Measurements from ENCODE around the gene FDCSP. TPM values are rescaled to one million over a fixed set of nuclear protein-coding genes. Genes with fewer than 3 reads are reported as not detected.

Gene FDCSP
- not detected for total RNA-seq

- ChIA-PET POLR2A (no interaction called here), CTCF (no interaction called here)
- Mint-ChIP-seq H3K4me3 (no peak within 1 kb of the TSS), H3K36me3 (ENCODE audit: low read depth) (no peaks in the 10 kb centered on the region), H3K27ac (no peak within 1 kb of the TSS), H3K9me3 (ENCODE audit: insufficient read depth) (no peaks in the 10 kb centered on the region), H3K4me1 (ENCODE audit: low read depth) (no peaks in the 10 kb centered on the region), H3K27me3 (ENCODE audit: low read depth) (no peaks in the 10 kb centered on the region)
- ATAC-seq, result no peak
- no peak for DNase-seq
These were observed at the start of gene FDCSP for GRCh38 chr4:70225824-70226223. TSS of gene FDCSP (plus strand) at chr4:70226124. CDS start at chr4:70231195, 5,071 bp downstream.

GRCh38 chr4:70177090-70177489 is 48.8 kb upstream of the FDCSP start:
- Mint-ChIP-seq H3K4me3 (no peak overlapping the region), H3K27me3 (ENCODE audit: low read depth) (no peaks in the 10 kb centered on the region), H3K9me3 (ENCODE audit: insufficient read depth) (no peaks in the 10 kb centered on the region), H3K36me3 (ENCODE audit: low read depth) (no peaks in the 10 kb centered on the region), H3K4me1 (ENCODE audit: low read depth) (no peaks in the 10 kb centered on the region), H3K27ac (no peak overlapping the region)
- ATAC-seq, result no peak
- POLR2A ChIA-PET, result interaction anchor here (0.6 kb wide), 1 partner anchor 230 kb away, joined by 3 read pairs; no protein-coding TSS in a partner anchor
- no peak for DNase-seq
- CTCF ChIA-PET, result no interaction called here

- ATAC-seq, result no peak
- no peak for DNase-seq
- ChIA-PET POLR2A (no interaction called here), CTCF (no interaction called here)
- H3K4me3 Mint-ChIP-seq, result no peak overlapping the region
- H3K9me3 Mint-ChIP-seq (ENCODE audit: insufficient read depth), result no peaks in the 10 kb centered on the region
- H3K27me3 Mint-ChIP-seq (ENCODE audit: low read depth), result no peaks in the 10 kb centered on the region
- no peaks in the 10 kb centered on the region for H3K4me1 Mint-ChIP-seq (ENCODE audit: low read depth)
- H3K27ac Mint-ChIP-seq, result no peak overlapping the region
- no peaks in the 10 kb centered on the region for H3K36me3 Mint-ChIP-seq (ENCODE audit: low read depth)
These were observed 47.8 kb upstream of the FDCSP start for GRCh38 chr4:70178075-70178660.

- Mint-ChIP-seq H3K27me3 (ENCODE audit: low read depth) (no peaks in the 10 kb centered on the region), H3K4me3 (no peak overlapping the region), H3K9me3 (ENCODE audit: insufficient read depth) (no peaks in the 10 kb centered on the region), H3K4me1 (ENCODE audit: low read depth) (no peaks in the 10 kb centered on the region), H3K27ac (no peak overlapping the region), H3K36me3 (ENCODE audit: low read depth) (no peaks in the 10 kb centered on the region)
- no peak for ATAC-seq
- DNase-seq, result no peak
- POLR2A ChIA-PET, result no interaction called here
- CTCF ChIA-PET, result no interaction called here
These were observed 46.1 kb upstream of the FDCSP start for GRCh38 chr4:70179811-70180210.

- no peak overlapping the region for H3K4me3 Mint-ChIP-seq
These were observed 44.1 kb upstream of the FDCSP start for GRCh38 chr4:70181864-70182263.

GRCh38 chr4:70182517-70183167 is 43.3 kb upstream of the FDCSP start:
- ChIA-PET CTCF (interaction anchor here (0.7 to 1.3 kb wide), 7 partner anchors 10 to 493 kb away, joined by 3 to 7 read pairs (median 3); no protein-coding TSS in a partner anchor), POLR2A (no interaction called here)
- H3K4me3 Mint-ChIP-seq, result no peak overlapping the region
- DNase-seq, result no peak
- no peaks in the 10 kb centered on the region for H3K4me1 Mint-ChIP-seq (ENCODE audit: low read depth)
- no peaks in the 10 kb centered on the region for H3K27me3 Mint-ChIP-seq (ENCODE audit: low read depth)
- no peaks in the 10 kb centered on the region for H3K36me3 Mint-ChIP-seq (ENCODE audit: low read depth)
- no peak for ATAC-seq
- no peak overlapping the region for H3K27ac Mint-ChIP-seq
- H3K9me3 Mint-ChIP-seq (ENCODE audit: insufficient read depth), result no peaks in the 10 kb centered on the region

More at GRCh38 chr4:70181864-70182263, 44.1 kb upstream of the FDCSP start:
- no peaks in the 10 kb centered on the region for H3K27me3 Mint-ChIP-seq (ENCODE audit: low read depth)
- DNase-seq (no peak), ATAC-seq (no peak)
- POLR2A ChIA-PET, result no interaction called here
- no peaks in the 10 kb centered on the region for H3K4me1 Mint-ChIP-seq (ENCODE audit: low read depth)
- no peaks in the 10 kb centered on the region for H3K9me3 Mint-ChIP-seq (ENCODE audit: insufficient read depth)
- CTCF ChIA-PET, result interaction anchor here (0.7 to 1.3 kb wide), 3 partner anchors 17 to 395 kb away, joined by 3 read pairs; no protein-coding TSS in a partner anchor
- H3K36me3 Mint-ChIP-seq (ENCODE audit: low read depth), result no peaks in the 10 kb centered on the region
- no peak overlapping the region for H3K27ac Mint-ChIP-seq

- Mint-ChIP-seq H3K36me3 (ENCODE audit: low read depth) (no peaks in the 10 kb centered on the region), H3K9me3 (ENCODE audit: insufficient read depth) (no peaks in the 10 kb centered on the region), H3K27ac (no peak overlapping the region), H3K4me1 (ENCODE audit: low read depth) (no peaks in the 10 kb centered on the region), H3K27me3 (ENCODE audit: low read depth) (no peaks in the 10 kb centered on the region), H3K4me3 (no peak overlapping the region)
- POLR2A ChIA-PET, result no interaction called here
- DNase-seq, result peak; percentile 26
- CTCF ChIA-PET, result interaction anchor here (0.7 to 1.3 kb wide), 7 partner anchors 9 to 495 kb away, joined by 3 to 7 read pairs (median 3); no protein-coding TSS in a partner anchor
- ATAC-seq, result peak; percentile 51
These were observed 42.6 kb upstream of the FDCSP start for GRCh38 chr4:70183168-70183939.

GRCh38 chr4:70183940-70184246 is 42.0 kb upstream of the FDCSP start:
- no peak overlapping the region for H3K4me3 Mint-ChIP-seq
- H3K9me3 Mint-ChIP-seq (ENCODE audit: insufficient read depth), result no peaks in the 10 kb centered on the region
- DNase-seq (no peak), ATAC-seq (no peak)
- POLR2A ChIA-PET, result no interaction called here
- no peaks in the 10 kb centered on the region for H3K27me3 Mint-ChIP-seq (ENCODE audit: low read depth)
- no peaks in the 10 kb centered on the region for H3K36me3 Mint-ChIP-seq (ENCODE audit: low read depth)
- H3K4me1 Mint-ChIP-seq (ENCODE audit: low read depth), result no peaks in the 10 kb centered on the region
- no peak overlapping the region for H3K27ac Mint-ChIP-seq
- CTCF ChIA-PET, result interaction anchor here (0.7 to 1.3 kb wide), 4 partner anchors 9 to 496 kb away, joined by 3 to 7 read pairs (median 4); no protein-coding TSS in a partner anchor

GRCh38 chr4:70187216-70187615 is 38.7 kb upstream of the FDCSP start:
- H3K4me3 Mint-ChIP-seq, result no peak overlapping the region
- ChIA-PET CTCF (no interaction called here), POLR2A (no interaction called here)
- no peaks in the 10 kb centered on the region for H3K9me3 Mint-ChIP-seq (ENCODE audit: insufficient read depth)
- H3K27me3 Mint-ChIP-seq (ENCODE audit: low read depth), result no peaks in the 10 kb centered on the region
- H3K36me3 Mint-ChIP-seq (ENCODE audit: low read depth), result no peaks in the 10 kb centered on the region
- DNase-seq, result no peak
- ATAC-seq, result no peak
- H3K4me1 Mint-ChIP-seq (ENCODE audit: low read depth), result no peaks in the 10 kb centered on the region
- no peak overlapping the region for H3K27ac Mint-ChIP-seq

GRCh38 chr4:70190579-70190978 is 35.3 kb upstream of the FDCSP start:
- POLR2A ChIA-PET, result no interaction called here
- H3K9me3 Mint-ChIP-seq (ENCODE audit: insufficient read depth), result no peaks in the 10 kb centered on the region
- no peak overlapping the region for H3K4me3 Mint-ChIP-seq
- H3K27me3 Mint-ChIP-seq (ENCODE audit: low read depth), result no peaks in the 10 kb centered on the region
- ATAC-seq (no peak), DNase-seq (no peak)
- CTCF ChIA-PET, result interaction anchor here (0.6 kb wide), 1 partner anchor 1815 kb away, joined by 4 read pairs; no protein-coding TSS in a partner anchor
- no peaks in the 10 kb centered on the region for H3K4me1 Mint-ChIP-seq (ENCODE audit: low read depth)
- H3K36me3 Mint-ChIP-seq (ENCODE audit: low read depth), result no peaks in the 10 kb centered on the region
- H3K27ac Mint-ChIP-seq, result no peak overlapping the region

GRCh38 chr4:70191647-70192046 is 34.3 kb upstream of the FDCSP start:
- DNase-seq (no peak), ATAC-seq (no peak)
- ChIA-PET POLR2A (interaction anchor here (0.5 kb wide), 1 partner anchor 74 kb away, joined by 3 read pairs; no protein-coding TSS in a partner anchor), CTCF (no interaction called here)
- no peaks in the 10 kb centered on the region for H3K27me3 Mint-ChIP-seq (ENCODE audit: low read depth)
- no peak overlapping the region for H3K27ac Mint-ChIP-seq
- H3K4me1 Mint-ChIP-seq (ENCODE audit: low read depth), result no peaks in the 10 kb centered on the region
- no peak overlapping the region for H3K4me3 Mint-ChIP-seq
- H3K9me3 Mint-ChIP-seq (ENCODE audit: insufficient read depth), result no peaks in the 10 kb centered on the region
- no peaks in the 10 kb centered on the region for H3K36me3 Mint-ChIP-seq (ENCODE audit: low read depth)

- H3K4me3 Mint-ChIP-seq, result no peak overlapping the region
- CTCF ChIA-PET, result interaction anchor here (0.7 kb wide), 1 partner anchor 9 kb away, joined by 4 read pairs; no protein-coding TSS in a partner anchor
These were observed 33.0 kb upstream of the FDCSP start for GRCh38 chr4:70192895-70193294.

More at GRCh38 chr4:70192895-70193294, 33.0 kb upstream of the FDCSP start:
- Mint-ChIP-seq H3K27me3 (ENCODE audit: low read depth) (no peaks in the 10 kb centered on the region), H3K9me3 (ENCODE audit: insufficient read depth) (no peaks in the 10 kb centered on the region), H3K36me3 (ENCODE audit: low read depth) (no peaks in the 10 kb centered on the region), H3K4me1 (ENCODE audit: low read depth) (no peaks in the 10 kb centered on the region), H3K27ac (no peak overlapping the region)
- ATAC-seq (no peak), DNase-seq (no peak)
- POLR2A ChIA-PET, result no interaction called here
